Measurements from ENCODE around the gene CAPSL.

GRCh38 chr5:35870605-35871004, 67.8 kb downstream of the CAPSL start:
- no peak for TF ChIP-seq POLR2A (IDR thresholded peaks at IDR 0.05; ENCODE audit: control extremely low read depth in 1 of 2, low read depth in 2 of 2, low read length in 2 of 2)
- no peak for TF ChIP-seq CTCF (IDR thresholded peaks at IDR 0.05; ENCODE audit: control extremely low read depth in 1 of 3, insufficient read depth in 1 of 3, low read depth in 1 of 3, low read length in 3 of 3)
- TF ChIP-seq SP1 (IDR thresholded peaks at IDR 0.05; ENCODE audit: low read depth, low read length) = no peak
- TF ChIP-seq CREB1 (IDR thresholded peaks at IDR 0.05) = no peak
- TF ChIP-seq KDM1A (IDR thresholded peaks at IDR 0.05; ENCODE audit: borderline replicate concordance, low read length) = no peak
- no peak for TF ChIP-seq TAF1 (IDR thresholded peaks at IDR 0.05; ENCODE audit: low read depth, low read length)
- TF ChIP-seq TEAD4 (IDR thresholded peaks at IDR 0.05; ENCODE audit: low read depth, low read length) = no peak
- TF ChIP-seq EZH2 (IDR thresholded peaks at IDR 0.05; ENCODE audit: low read depth, low read length, severe bottlenecking) = no peak
- no peak for TF ChIP-seq CEBPB (IDR thresholded peaks at IDR 0.05; ENCODE audit: low read depth, low read length)
- TF ChIP-seq FOSL1 (IDR thresholded peaks at IDR 0.05; ENCODE audit: insufficient read depth, low read depth, low read length) = no peak
- TF ChIP-seq TAF7 (optimal IDR thresholded peaks at IDR 0.05; ENCODE audit: borderline replicate concordance, low read depth, low read length) = no peak
- no peak for TF ChIP-seq TCF12 (IDR thresholded peaks at IDR 0.05; ENCODE audit: low read depth, low read length)
- TF ChIP-seq SIN3A (conservative IDR thresholded peaks at IDR 0.05 in 1 of 2, IDR thresholded peaks at IDR 0.05 in 1 of 2; ENCODE audit: low read depth in 1 of 2, low read length in 2 of 2) = no peak
- no peak for TF ChIP-seq ATF2 (IDR thresholded peaks at IDR 0.05; ENCODE audit: low read length)
